Gastroesophageal sphincter (tissue), 4 donors: Measurements from ENCODE around the gene SORD. TPM values are rescaled to one million over a fixed set of nuclear protein-coding genes. Genes with fewer than 3 reads are reported as not detected.
A peak's percentile ranks its signal among the peaks of the same experiment; 100 is the strongest.
"Not testable (repeated sequence)": the region's sequence is repeated elsewhere in the genome, so short reads cannot be mapped to it uniquely, and the experiment has no call there.

ENCODE experiments used
- ATAC-seq: fragments of 150-250 bp; one replicate; pipeline ENCODE4 v1.9.1; 2016; ENCODE audit warnings: mild to moderate bottlenecking, moderate library complexity
- H3K27ac ChIP-seq, 4 donors: fragments of 200-600 bp; sonication (generic) in 3 of 4; 1 replicate in 3 of 4; 2 replicates in 1 of 4; pipeline ENCODE4 v1.5.1; 2016 to 2019
- H3K27me3 ChIP-seq: fragments of 200-600 bp; sonication (generic); one replicate; pipeline ENCODE4 v1.5.1; 2019
- H3K36me3 ChIP-seq, 2 donors: fragments of 200-600 bp; sonication (generic); one replicate each; pipeline ENCODE4 v1.5.1; 2019; ENCODE audit warnings: control low read depth in 1 of 2
- H3K4me1 ChIP-seq, 3 donors: fragments of 200-600 bp; sonication (generic); 1 replicate in 2 of 3; 2 replicates in 1 of 3; pipeline ENCODE4 v1.5.1; 2016 to 2019; ENCODE audit warnings: control low read depth in 2 of 3
- H3K4me3 ChIP-seq, 2 donors: fragments of 200-600 bp; sonication (generic); one replicate each; pipeline ENCODE4 v1.5.1; 2019; ENCODE audit warnings: mild to moderate bottlenecking in 1 of 2, moderate library complexity in 1 of 2
- H3K9me3 ChIP-seq, 3 donors: fragments of 200-600 bp; sonication (generic); one replicate each; pipeline ENCODE4 v1.5.1; 2017 to 2019; ENCODE audit warnings: control low read depth in 2 of 3
- EP300 ChIP-seq: sonication (generic); formaldehyde crosslinking; IDR thresholded peaks from one replicate; pipeline ENCODE4 v1.6.1; 2017; ENCODE audit warnings: antibody characterized with exemption, mild to moderate bottlenecking
- POLR2A ChIP-seq, 2 donors: fragments of 450-650 bp; IDR thresholded peaks; one replicate each; pipeline ENCODE4 v1.6.1; 2017; ENCODE audit warnings: antibody characterized with exemption in 2 of 2, mild to moderate bottlenecking in 2 of 2, moderate library complexity in 1 of 2
- POLR2AphosphoS5 ChIP-seq: sonication (generic); formaldehyde crosslinking; IDR thresholded peaks from one replicate; pipeline ENCODE4 v1.6.1; 2017; ENCODE audit warnings: antibody characterized with exemption
- WGBS, 2 donors: methylation state at CpG; one replicate each; pipeline ENCODE4 v1.1.5; 2018; ENCODE audit warnings: low coverage in 1 of 2; 5-methylcytosine and 5-hydroxymethylcytosine counted together
- total RNA-seq, 4 donors: library from RNA; depleted of rRNA; stranded (reverse); fragments of >200 nt; gene quantifications; one replicate each; pipeline ENCODE4 v1.1.0, GENCODE V29; 2016
- TF ChIP-seq, protein P1 (sequence below), 4 experiments: fragments of 200-600 bp in 2 of 4; fragments of 450-650 bp in 2 of 4; sonication (generic) in 1 of 4; IDR thresholded peaks; one replicate each; pipeline ENCODE4 v1.5.1; 2017 to 2019; ENCODE audit warnings: antibody characterized with exemption in 4 of 4, mild to moderate bottlenecking in 2 of 4, moderate library complexity in 2 of 4

The SORD gene
- total RNA-seq, 4 donors from 2014 or later: 2.6 to 9.4 (median 7.9) TPM

- ATAC-seq: no peak
- H3K27ac ChIP-seq: no peak overlapping the region
- 95 to 100% methylated on average over 1 of the region's 1 CpG for WGBS, 2 donors
- H3K27me3 ChIP-seq: no peaks in the 10 kb centered on the region
- no peak overlapping the region for H3K4me3 ChIP-seq
- no peaks in the 10 kb centered on the region for H3K9me3 ChIP-seq
- TF ChIP-seq POLR2AphosphoS5: no peak
- TF ChIP-seq POLR2A (IDR thresholded peaks at IDR 0.05): no peak
- TF ChIP-seq, protein P1, sequence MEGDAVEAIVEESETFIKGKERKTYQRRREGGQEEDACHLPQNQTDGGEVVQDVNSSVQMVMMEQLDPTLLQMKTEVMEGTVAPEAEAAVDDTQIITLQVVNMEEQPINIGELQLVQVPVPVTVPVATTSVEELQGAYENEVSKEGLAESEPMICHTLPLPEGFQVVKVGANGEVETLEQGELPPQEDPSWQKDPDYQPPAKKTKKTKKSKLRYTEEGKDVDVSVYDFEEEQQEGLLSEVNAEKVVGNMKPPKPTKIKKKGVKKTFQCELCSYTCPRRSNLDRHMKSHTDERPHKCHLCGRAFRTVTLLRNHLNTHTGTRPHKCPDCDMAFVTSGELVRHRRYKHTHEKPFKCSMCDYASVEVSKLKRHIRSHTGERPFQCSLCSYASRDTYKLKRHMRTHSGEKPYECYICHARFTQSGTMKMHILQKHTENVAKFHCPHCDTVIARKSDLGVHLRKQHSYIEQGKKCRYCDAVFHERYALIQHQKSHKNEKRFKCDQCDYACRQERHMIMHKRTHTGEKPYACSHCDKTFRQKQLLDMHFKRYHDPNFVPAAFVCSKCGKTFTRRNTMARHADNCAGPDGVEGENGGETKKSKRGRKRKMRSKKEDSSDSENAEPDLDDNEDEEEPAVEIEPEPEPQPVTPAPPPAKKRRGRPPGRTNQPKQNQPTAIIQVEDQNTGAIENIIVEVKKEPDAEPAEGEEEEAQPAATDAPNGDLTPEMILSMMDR (IDR thresholded peaks at IDR 0.05): no peak
- no peak for TF ChIP-seq EP300
- no peaks in the 10 kb centered on the region for H3K4me1 ChIP-seq
- H3K36me3 ChIP-seq: peaks cover 0 to 18% of the 10 kb centered on the region in 2 donors
Measured at GRCh38 chr15:45050587-45050986, 27.6 kb downstream of the SORD start.

DNA sequence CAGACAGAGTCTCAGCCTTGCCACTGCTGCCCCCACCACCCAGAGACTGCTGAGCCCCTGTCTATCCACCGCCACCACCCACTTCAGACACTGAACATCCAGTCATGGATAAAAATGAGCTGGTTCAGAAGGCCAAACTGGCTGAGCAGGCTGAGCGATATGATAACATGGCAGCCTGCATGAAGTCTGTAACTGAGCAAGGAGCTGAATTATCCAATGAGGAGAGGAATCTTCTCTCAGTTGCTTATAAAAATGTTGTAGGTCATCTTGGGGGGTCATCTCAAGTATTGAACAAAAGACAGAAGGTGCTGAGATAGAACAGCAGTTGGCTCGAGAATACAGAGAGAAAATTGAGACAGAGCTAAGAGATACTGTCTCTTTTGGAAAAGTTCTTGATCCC, 29.7 kb downstream of the SORD start:
- H3K27me3 ChIP-seq, H3K27ac ChIP-seq, H3K4me3 ChIP-seq, H3K9me3 ChIP-seq, ATAC-seq, H3K4me1 ChIP-seq: not testable (repeated sequence)
- 96 to 100% methylated on average over 2 to 3 of the region's 3 CpGs for WGBS, 2 donors
- peaks cover 0 to 15% of the 10 kb centered on the region in 2 donors for H3K36me3 ChIP-seq

DNA sequence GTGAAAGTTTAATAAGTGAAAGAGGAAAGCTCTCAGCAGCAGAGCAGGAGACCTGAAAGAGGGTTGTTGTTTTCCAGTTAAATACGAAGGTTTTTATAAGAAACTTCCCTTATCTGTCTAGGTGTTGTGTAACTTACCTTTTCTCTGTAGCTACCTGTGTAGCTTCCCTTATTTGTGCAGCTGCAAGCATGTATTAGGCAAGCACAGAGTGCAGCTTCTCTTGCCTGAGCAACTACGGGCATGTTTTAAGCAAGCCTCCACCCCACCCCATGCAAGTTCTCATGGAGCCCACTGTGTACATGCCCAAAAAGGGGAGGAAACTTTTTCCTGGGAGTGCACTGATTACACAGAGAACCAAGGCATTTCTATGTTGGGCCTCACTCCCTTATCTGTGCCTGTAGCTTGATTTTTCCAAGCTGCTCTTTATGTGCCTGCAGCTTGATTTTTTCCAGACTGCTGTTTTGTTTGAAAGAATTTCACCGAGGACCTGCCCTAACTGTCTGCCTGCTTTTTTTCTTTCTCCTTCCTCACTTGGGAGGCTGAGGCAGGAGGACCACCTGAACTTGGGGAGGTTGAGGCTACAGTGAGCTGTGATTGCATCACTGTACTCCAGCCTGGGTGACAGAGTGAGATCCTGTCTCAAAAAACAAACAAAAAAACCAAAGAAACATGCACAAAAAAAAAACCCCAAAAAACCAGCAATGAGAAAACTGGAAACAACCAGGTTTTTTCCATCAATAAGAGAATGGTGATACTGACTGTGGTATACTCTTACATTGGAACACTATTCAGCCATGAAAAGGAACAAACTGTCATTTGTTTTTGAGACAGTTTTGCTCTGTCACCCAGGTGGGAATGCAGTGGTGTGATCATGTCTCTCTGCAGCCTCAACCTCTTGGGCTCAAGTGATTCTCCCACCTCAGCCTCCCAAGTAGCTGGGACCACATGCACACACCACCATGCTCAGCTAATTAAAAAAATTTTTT, 36.0 kb downstream of the SORD start:
- not testable (repeated sequence) for H3K36me3 ChIP-seq, H3K27ac ChIP-seq, H3K27me3 ChIP-seq, H3K4me3 ChIP-seq, H3K4me1 ChIP-seq, ATAC-seq, H3K9me3 ChIP-seq
- 100% methylated on average over 1 to 2 of the region's 3 CpGs for WGBS, 2 donors

GRCh38 chr15:45062301-45062700, 39.3 kb downstream of the SORD start:
- WGBS, 2 donors: 100% methylated on average over 1 of the region's 7 CpGs; no CpG with 5 or more reads in 1 of the 2 donors

DNA sequence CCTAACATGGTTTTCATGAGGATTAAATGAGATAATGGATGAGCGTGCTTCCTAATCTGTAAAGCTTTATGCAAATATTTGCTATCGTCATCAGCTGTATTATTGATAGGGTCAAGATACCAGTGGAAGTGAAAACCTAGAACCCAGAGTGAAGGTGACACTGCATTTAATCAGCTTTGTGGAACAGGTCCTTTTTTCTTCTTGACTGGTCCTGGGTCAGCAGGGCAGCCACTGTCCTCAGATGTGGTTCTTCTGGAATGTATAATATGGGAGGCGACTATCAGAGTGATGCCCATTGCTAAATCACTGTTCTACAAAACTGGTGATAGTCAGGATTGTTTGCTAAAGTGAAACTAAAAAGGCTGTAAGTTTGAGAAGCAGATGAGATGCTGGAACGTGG, 41.4 kb downstream of the SORD start:
- no peak overlapping the region for H3K4me3 ChIP-seq
- peaks cover 0 to 19% of the 10 kb centered on the region in 2 donors for H3K36me3 ChIP-seq
- 63 to 73% methylated on average over 3 to 4 of the region's 4 CpGs for WGBS, 2 donors
- H3K27me3 ChIP-seq: no peaks in the 10 kb centered on the region
- H3K27ac ChIP-seq: no peak overlapping the region
- ATAC-seq: no peak
- H3K9me3 ChIP-seq: no peaks in the 10 kb centered on the region
- H3K4me1 ChIP-seq: no peaks in the 10 kb centered on the region
- no peak for TF ChIP-seq POLR2AphosphoS5

More at GRCh38 chr15:45062301-45062700, 39.3 kb downstream of the SORD start:
- not testable (repeated sequence) for H3K9me3 ChIP-seq, H3K27ac ChIP-seq, H3K4me1 ChIP-seq, H3K27me3 ChIP-seq, H3K4me3 ChIP-seq
- H3K36me3 ChIP-seq: peaks cover 0 to 14% of the 10 kb centered on the region in 2 donors
- peak; percentile 22 for ATAC-seq

DNA sequence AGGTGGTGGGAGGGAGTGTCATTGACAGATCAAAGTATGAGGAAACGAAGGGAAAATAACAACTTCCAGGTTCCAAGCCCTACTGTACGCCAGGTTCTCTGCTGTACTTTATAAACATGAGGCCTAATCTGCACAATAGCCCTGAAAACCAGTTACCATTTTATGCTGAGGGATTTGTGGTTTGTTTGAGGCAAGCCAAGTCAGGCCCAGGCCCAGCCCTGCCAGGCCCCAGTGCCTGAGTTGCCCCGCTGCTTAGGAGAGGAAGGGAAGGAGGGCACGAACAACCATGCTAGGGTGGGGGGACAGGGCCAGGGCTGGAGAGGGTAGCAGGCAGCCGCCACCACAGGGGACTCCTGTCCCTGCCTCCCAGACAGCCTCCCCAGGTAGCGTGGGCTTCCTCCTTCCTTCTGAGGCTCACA, 47.0 kb downstream of the SORD start:
- not testable (repeated sequence) for H3K27me3 ChIP-seq, H3K9me3 ChIP-seq, H3K4me1 ChIP-seq, H3K4me3 ChIP-seq, H3K27ac ChIP-seq, ATAC-seq
- WGBS, 2 donors: 83% methylated on average over 1 of the region's 6 CpGs; no CpG with 5 or more reads in 1 of the 2 donors
- H3K36me3 ChIP-seq: peaks cover 0 to 23% of the 10 kb centered on the region in 2 donors

DNA sequence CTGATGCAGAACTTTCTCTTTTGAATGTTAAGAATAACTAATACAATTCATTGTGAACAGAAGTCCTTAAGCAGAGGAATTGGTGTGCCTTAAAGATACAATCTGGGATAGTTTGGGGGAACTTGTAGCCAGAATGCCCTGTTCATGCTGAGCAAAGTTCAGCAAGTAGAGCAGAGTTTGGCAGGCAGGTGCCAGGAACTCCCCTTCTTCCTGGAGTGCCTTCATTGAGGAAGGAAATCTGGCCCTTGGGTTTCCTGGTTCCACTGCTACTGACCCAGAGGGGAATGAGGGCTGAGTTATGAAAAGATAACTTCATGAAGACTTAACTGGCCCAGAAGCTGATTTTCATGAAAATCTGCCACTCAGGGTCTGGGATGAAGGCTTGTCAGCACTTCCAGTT, 50.6 kb downstream of the SORD start:
- H3K4me1 ChIP-seq, H3K4me3 ChIP-seq, H3K27ac ChIP-seq, ATAC-seq, H3K27me3 ChIP-seq, H3K9me3 ChIP-seq: not testable (repeated sequence)
- H3K36me3 ChIP-seq: peaks cover 0 to 17% of the 10 kb centered on the region in 2 donors

DNA sequence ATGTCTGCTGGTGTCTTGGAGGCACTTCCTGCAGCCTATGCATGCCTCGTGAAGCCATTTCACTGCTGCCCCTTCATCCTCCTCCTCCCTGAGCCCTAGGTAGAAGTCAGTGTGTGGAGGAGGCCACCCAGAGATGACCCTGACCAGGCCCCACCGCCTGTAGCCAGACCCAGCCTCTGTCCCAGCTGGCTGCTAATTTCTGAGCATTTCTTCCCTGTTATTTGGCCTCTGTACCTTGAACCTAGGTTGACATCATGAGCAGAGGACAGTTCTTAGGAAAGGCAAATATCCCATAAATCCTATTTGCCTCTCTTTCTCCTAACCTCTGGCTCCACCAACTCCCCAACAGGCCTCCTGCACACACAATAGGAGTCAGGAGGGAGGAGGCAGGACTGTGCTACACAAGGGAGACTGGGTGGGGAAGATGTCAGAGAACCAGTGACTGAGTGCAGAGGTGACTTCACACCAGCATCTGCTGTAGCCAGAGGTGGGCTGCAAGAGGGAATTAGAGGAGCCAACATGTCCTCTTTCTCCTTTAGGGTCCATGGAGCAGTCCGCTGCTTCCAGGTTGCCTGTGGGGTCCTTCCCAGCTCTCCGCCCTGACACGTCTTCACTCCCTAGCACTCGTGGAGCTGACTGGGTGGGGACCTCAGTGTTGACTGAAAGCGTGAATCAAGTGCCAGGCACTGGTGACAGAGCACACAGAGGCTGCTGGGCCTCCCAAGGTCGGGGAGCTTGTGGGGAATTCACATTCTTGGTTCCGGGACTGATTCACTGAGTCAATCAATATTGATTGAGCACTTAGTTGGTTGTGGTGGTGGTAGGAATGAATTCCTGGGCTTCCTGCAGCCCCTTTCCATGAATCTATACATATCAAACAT, 52.7 kb downstream of the SORD start:
- ATAC-seq, H3K27ac ChIP-seq: not testable (repeated sequence)
- WGBS, 2 donors: no CpG with 5 or more reads among the region's 9 CpGs

DNA sequence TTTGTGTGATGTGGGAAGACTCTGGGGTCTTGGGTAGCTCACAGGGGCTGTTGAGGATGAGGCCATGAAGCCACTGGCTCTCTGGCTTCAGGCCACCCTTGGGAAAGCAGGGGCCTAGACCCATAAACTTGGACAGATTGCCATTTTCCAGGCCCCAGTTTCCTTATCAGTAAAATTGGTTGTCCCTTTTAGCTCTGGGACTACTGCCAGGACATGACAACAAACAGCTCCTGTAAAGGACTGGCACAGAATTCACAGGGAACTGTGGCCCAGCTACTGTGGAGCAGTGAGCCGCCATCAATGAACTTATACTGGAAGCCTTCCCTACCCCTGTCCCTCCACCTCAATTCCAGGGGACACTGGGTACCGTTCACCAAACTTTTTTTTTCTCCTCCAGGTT, 54.4 kb downstream of the SORD start:
- WGBS, 2 donors: 50 to 100% methylated on average over 1 to 2 of the region's 2 CpGs

More for the DNA sequence above, 52.7 kb downstream of the SORD start:
- not testable (repeated sequence) for H3K4me3 ChIP-seq, H3K9me3 ChIP-seq, H3K27me3 ChIP-seq, H3K4me1 ChIP-seq, H3K36me3 ChIP-seq

DNA sequence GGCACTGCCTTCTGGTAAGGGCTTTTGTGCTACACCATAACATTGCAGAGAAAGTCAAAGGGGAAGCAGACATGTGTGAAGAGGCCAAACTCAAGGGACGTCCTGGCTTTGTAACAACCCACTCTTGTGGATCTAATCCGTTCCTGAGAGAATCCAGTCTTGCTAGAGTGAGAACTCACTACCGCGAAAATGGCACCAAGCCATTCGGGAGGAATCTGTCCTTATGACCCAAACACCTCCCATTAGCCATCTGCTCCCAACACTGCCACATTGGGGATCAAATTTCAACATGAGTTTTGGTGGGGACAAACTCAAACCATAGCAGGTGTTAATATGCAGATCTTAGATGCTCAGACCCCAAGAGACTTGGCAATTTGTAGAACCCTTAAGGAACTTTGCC, 56.2 kb downstream of the SORD start:
- H3K27me3 ChIP-seq, H3K4me1 ChIP-seq, H3K9me3 ChIP-seq, ATAC-seq, H3K4me3 ChIP-seq, H3K27ac ChIP-seq, H3K36me3 ChIP-seq: not testable (repeated sequence)
- 67 to 83% methylated on average over 1 to 3 of the region's 5 CpGs for WGBS, 2 donors

More for the DNA sequence above, 54.4 kb downstream of the SORD start:
- not testable (repeated sequence) for H3K4me3 ChIP-seq, H3K27ac ChIP-seq, ATAC-seq, H3K9me3 ChIP-seq, H3K4me1 ChIP-seq, H3K36me3 ChIP-seq, H3K27me3 ChIP-seq

DNA sequence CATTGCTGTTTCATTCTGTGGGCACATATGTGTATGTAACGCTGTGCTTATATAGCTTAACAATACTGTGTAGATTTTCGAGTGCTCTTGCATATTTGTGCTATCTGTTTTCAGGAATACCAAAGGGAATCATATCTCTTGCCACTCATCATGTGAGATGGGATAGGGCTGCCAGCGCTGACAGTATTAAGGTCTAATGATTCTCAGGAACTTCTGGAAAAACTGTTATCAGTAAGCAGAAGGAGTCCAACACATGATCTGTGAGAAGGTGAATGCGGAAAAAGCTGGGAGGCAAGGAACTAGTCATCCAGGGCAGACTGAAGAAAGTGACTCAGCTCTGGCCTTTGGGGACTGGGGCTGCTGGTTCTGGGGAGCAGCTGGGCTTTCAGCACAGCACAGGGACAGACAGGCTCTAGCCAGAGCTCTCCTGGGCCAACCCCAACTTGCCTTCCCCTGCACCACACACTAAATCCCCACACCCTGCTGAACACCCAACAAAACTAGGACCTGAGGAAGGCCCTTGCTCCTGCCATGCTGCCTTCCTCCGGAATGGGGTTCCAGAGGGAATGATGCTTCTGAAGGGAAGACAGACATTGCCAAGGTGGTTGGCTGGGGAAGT, 56.7 kb downstream of the SORD start:
- H3K27ac ChIP-seq, ATAC-seq, H3K4me1 ChIP-seq, H3K9me3 ChIP-seq, H3K36me3 ChIP-seq, H3K4me3 ChIP-seq, H3K27me3 ChIP-seq: not testable (repeated sequence)
- 60 to 73% methylated on average over 3 of the region's 5 CpGs for WGBS, 2 donors
